ENCODE data around the gene PGS1.

Gene PGS1

DNA sequence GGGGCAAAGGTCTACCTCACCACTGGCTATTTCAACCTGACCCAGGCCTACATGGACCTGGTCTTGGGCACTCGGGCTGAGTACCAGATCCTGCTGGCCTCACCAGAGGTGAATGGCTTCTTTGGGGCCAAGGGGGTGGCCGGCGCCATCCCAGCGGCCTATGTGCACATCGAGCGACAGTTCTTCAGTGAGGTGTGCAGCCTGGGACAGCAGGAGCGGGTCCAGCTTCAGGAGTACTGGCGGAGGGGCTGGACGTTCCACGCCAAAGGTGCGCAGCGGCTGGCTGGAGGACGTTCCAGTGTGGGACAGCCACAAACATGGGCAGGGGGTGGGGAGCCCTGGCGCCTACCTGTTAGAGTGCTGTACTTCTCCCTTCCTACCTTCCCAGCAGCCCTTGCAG lies 25.4 kb downstream of the PGS1 start:
- no peak for TF ChIP-seq RAD21 (IDR thresholded peaks at IDR 0.05; ENCODE audit: low read depth)
- no peak for TF ChIP-seq EGR1 (IDR thresholded peaks at IDR 0.05)
- no peak for TF ChIP-seq EP300 (IDR thresholded peaks at IDR 0.05; ENCODE audit: borderline replicate concordance)
- TF ChIP-seq TEAD4 (IDR thresholded peaks at IDR 0.05) = no peak
- no peak for TF ChIP-seq FOXM1 (IDR thresholded peaks at IDR 0.05; ENCODE audit: borderline replicate concordance, low read depth)
- TF ChIP-seq TAF1 (IDR thresholded peaks at IDR 0.05; ENCODE audit: low read depth) = no peak
- TF ChIP-seq, protein P1, sequence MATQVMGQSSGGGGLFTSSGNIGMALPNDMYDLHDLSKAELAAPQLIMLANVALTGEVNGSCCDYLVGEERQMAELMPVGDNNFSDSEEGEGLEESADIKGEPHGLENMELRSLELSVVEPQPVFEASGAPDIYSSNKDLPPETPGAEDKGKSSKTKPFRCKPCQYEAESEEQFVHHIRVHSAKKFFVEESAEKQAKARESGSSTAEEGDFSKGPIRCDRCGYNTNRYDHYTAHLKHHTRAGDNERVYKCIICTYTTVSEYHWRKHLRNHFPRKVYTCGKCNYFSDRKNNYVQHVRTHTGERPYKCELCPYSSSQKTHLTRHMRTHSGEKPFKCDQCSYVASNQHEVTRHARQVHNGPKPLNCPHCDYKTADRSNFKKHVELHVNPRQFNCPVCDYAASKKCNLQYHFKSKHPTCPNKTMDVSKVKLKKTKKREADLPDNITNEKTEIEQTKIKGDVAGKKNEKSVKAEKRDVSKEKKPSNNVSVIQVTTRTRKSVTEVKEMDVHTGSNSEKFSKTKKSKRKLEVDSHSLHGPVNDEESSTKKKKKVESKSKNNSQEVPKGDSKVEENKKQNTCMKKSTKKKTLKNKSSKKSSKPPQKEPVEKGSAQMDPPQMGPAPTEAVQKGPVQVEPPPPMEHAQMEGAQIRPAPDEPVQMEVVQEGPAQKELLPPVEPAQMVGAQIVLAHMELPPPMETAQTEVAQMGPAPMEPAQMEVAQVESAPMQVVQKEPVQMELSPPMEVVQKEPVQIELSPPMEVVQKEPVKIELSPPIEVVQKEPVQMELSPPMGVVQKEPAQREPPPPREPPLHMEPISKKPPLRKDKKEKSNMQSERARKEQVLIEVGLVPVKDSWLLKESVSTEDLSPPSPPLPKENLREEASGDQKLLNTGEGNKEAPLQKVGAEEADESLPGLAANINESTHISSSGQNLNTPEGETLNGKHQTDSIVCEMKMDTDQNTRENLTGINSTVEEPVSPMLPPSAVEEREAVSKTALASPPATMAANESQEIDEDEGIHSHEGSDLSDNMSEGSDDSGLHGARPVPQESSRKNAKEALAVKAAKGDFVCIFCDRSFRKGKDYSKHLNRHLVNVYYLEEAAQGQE (IDR thresholded peaks at IDR 0.05; ENCODE audit: low read depth) = no peak
- no peak for TF ChIP-seq NFIC (IDR thresholded peaks at IDR 0.05)
- no peak for TF ChIP-seq CREB1 (IDR thresholded peaks at IDR 0.05; ENCODE audit: low read depth)
- TF ChIP-seq TCF12 (IDR thresholded peaks at IDR 0.05; ENCODE audit: low read depth) = no peak
- no peak for TF ChIP-seq ZBTB7A (IDR thresholded peaks at IDR 0.05; ENCODE audit: low read depth)
- no peak for TF ChIP-seq CEBPB (IDR thresholded peaks at IDR 0.05)

- TF ChIP-seq, protein P2, sequence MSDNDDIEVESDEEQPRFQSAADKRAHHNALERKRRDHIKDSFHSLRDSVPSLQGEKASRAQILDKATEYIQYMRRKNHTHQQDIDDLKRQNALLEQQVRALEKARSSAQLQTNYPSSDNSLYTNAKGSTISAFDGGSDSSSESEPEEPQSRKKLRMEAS (IDR thresholded peaks at IDR 0.05) = no peak
- TF ChIP-seq TEAD4 (IDR thresholded peaks at IDR 0.05) (no peak), CREB1 (IDR thresholded peaks at IDR 0.05; ENCODE audit: low read depth) (no peak), NFIC (IDR thresholded peaks at IDR 0.05) (no peak), CEBPB (IDR thresholded peaks at IDR 0.05) (no peak), EP300 (IDR thresholded peaks at IDR 0.05; ENCODE audit: borderline replicate concordance) (no peak), FOXM1 (IDR thresholded peaks at IDR 0.05; ENCODE audit: borderline replicate concordance, low read depth) (no peak), TAF1 (IDR thresholded peaks at IDR 0.05; ENCODE audit: low read depth) (no peak), EGR1 (IDR thresholded peaks at IDR 0.05) (no peak), ZBTB7A (IDR thresholded peaks at IDR 0.05; ENCODE audit: low read depth) (no peak)
- TF ChIP-seq, protein P3, sequence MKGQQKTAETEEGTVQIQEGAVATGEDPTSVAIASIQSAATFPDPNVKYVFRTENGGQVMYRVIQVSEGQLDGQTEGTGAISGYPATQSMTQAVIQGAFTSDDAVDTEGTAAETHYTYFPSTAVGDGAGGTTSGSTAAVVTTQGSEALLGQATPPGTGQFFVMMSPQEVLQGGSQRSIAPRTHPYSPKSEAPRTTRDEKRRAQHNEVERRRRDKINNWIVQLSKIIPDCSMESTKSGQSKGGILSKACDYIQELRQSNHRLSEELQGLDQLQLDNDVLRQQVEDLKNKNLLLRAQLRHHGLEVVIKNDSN (IDR thresholded peaks at IDR 0.05) = no peak
- TF ChIP-seq, protein P1 (IDR thresholded peaks at IDR 0.05; ENCODE audit: low read depth) = no peak
Measured at GRCh38 chr17:78406396-78406795, 27.9 kb downstream of the PGS1 start.

DNA sequence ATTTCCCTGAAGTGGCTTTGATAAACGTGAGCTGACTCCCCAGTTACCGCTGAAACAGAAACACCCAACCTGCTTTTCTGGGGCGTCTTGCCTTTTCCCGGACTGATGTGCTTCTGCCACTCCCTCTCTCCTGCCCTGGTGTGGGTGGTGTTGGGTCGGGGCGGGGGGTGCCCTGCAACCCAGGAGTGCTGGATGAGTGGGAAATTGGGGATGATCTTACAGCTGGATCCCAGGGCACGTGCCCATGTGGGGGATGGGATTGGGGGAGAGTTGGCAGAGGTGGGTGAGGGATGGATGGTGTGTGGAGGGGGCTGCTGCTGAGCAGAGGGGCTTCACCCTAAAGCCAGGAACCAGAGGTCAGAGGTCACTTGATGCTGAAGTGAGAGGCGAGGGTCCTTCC lies 28.5 kb downstream of the PGS1 start:
- TF ChIP-seq FOXM1 (IDR thresholded peaks at IDR 0.05; ENCODE audit: borderline replicate concordance, low read depth) (no peak), TEAD4 (IDR thresholded peaks at IDR 0.05) (no peak), EGR1 (IDR thresholded peaks at IDR 0.05) (no peak), ZBTB7A (IDR thresholded peaks at IDR 0.05; ENCODE audit: low read depth) (no peak), CREB1 (IDR thresholded peaks at IDR 0.05; ENCODE audit: low read depth) (no peak), TAF1 (IDR thresholded peaks at IDR 0.05; ENCODE audit: low read depth) (no peak), YY1 (IDR thresholded peaks at IDR 0.05; ENCODE audit: low read depth) (no peak)
- TF ChIP-seq, protein P2 (IDR thresholded peaks at IDR 0.05) = no peak
- TF ChIP-seq, protein P3 (IDR thresholded peaks at IDR 0.05) = no peak

- TF ChIP-seq, protein P2 (IDR thresholded peaks at IDR 0.05) = no peak
- TF ChIP-seq FOXM1 (IDR thresholded peaks at IDR 0.05; ENCODE audit: borderline replicate concordance, low read depth) = no peak
- TF ChIP-seq, protein P1 (IDR thresholded peaks at IDR 0.05; ENCODE audit: low read depth) = no peak
- no peak for TF ChIP-seq CEBPB (IDR thresholded peaks at IDR 0.05)
- TF ChIP-seq EP300 (IDR thresholded peaks at IDR 0.05; ENCODE audit: borderline replicate concordance) = no peak
- TF ChIP-seq TCF12 (IDR thresholded peaks at IDR 0.05; ENCODE audit: low read depth) = no peak
- TF ChIP-seq, protein P3 (IDR thresholded peaks at IDR 0.05) = no peak
- no peak for TF ChIP-seq TAF1 (IDR thresholded peaks at IDR 0.05; ENCODE audit: low read depth)
- TF ChIP-seq CREB1 (IDR thresholded peaks at IDR 0.05; ENCODE audit: low read depth) = no peak
- TF ChIP-seq TEAD4 (IDR thresholded peaks at IDR 0.05) = no peak
- TF ChIP-seq RAD21 (IDR thresholded peaks at IDR 0.05; ENCODE audit: low read depth) = no peak
- TF ChIP-seq NFIC (IDR thresholded peaks at IDR 0.05) = no peak
- TF ChIP-seq ZBTB7A (IDR thresholded peaks at IDR 0.05; ENCODE audit: low read depth) = no peak
- TF ChIP-seq YY1 (IDR thresholded peaks at IDR 0.05; ENCODE audit: low read depth) = no peak
- TF ChIP-seq EGR1 (IDR thresholded peaks at IDR 0.05) = no peak
Measured at GRCh38 chr17:78407387-78408000, 29.0 kb downstream of the PGS1 start.
